Parathyroid adenoma (tissue), 2 donors: ENCODE measurements around the gene GRAP2.

ENCODE experiments used
- H2AFZ ChIP-seq: fragments of 300-600 bp; sonication (generic); one replicate; pipeline ENCODE4 v1.7.0; 2017; ENCODE audit warnings: antibody characterized with exemption, mild to moderate bottlenecking
- H3K27ac ChIP-seq: fragments of 300-600 bp; sonication (generic); one replicate; pipeline ENCODE4 v1.7.0; 2017
- H3K27me3 ChIP-seq: fragments of 300-600 bp; sonication (generic); one replicate; pipeline ENCODE4 v1.7.0; 2017; ENCODE audit warnings: low read length; ENCODE audit not compliant: control insufficient read depth, insufficient read depth
- H3K36me3 ChIP-seq: fragments of 300-600 bp; sonication (generic); one replicate; pipeline ENCODE4 v1.7.0; 2017; ENCODE audit warnings: low read length; ENCODE audit not compliant: control insufficient read depth, insufficient read depth
- H3K4me1 ChIP-seq: fragments of 300-600 bp; sonication (generic); one replicate; pipeline ENCODE4 v1.7.0; 2017; ENCODE audit warnings: control low read depth
- H3K4me2 ChIP-seq: fragments of 300-600 bp; sonication (generic); one replicate; pipeline ENCODE4 v1.7.0; 2017; ENCODE audit warnings: low read length
- H3K4me3 ChIP-seq: fragments of 300-600 bp; sonication (generic); one replicate; pipeline ENCODE4 v1.7.0; 2017; ENCODE audit warnings: low read depth, low read length
- H3K79me2 ChIP-seq: fragments of 300-600 bp; sonication (generic); one replicate; pipeline ENCODE4 v1.7.0; 2017; ENCODE audit warnings: control low read depth
- H3K9ac ChIP-seq: fragments of 300-600 bp; sonication (generic); one replicate; pipeline ENCODE4 v1.7.0; 2017; ENCODE audit warnings: mild to moderate bottlenecking
- H3K9me3 ChIP-seq: fragments of 300-600 bp; sonication (generic); one replicate; pipeline ENCODE4 v1.7.0; 2017; ENCODE audit warnings: low read length; ENCODE audit not compliant: control insufficient read depth
- CTCF ChIP-seq: fragments of 300-600 bp; sonication (generic); IDR thresholded peaks from one replicate; pipeline ENCODE4 v1.7.0; 2017; ENCODE audit warnings: antibody characterized with exemption, mild to moderate bottlenecking
- donor health status: primary hyperparathyroidism.

GRAP2 gene

GRCh38 chr22:39966470-39966869 is 65.6 kb downstream of the GRAP2 start:
- TF ChIP-seq CTCF: no peak
- Histone ChIP-seq H3K27me3 (no peaks in the 10 kb centered on the region), H3K9me3 (no peaks in the 10 kb centered on the region), H3K36me3 (no peaks in the 10 kb centered on the region), H3K9ac (no peak overlapping the region), H2AFZ (no peak overlapping the region), H3K79me2 (no peaks in the 10 kb centered on the region), H3K4me3 (no peak overlapping the region), H3K4me1 (no peaks in the 10 kb centered on the region), H3K4me2 (no peak overlapping the region), H3K27ac (no peak overlapping the region)

GRCh38 chr22:39967103-39967829 is 66.4 kb downstream of the GRAP2 start:
- H3K79me2 ChIP-seq: no peaks in the 10 kb centered on the region
- H3K9ac ChIP-seq: no peak overlapping the region
- H2AFZ ChIP-seq: no peak overlapping the region
- TF ChIP-seq CTCF: no peak
- H3K36me3 ChIP-seq: no peaks in the 10 kb centered on the region
- no peak overlapping the region for H3K4me2 ChIP-seq
- no peaks in the 10 kb centered on the region for H3K9me3 ChIP-seq
- H3K27me3 ChIP-seq: no peaks in the 10 kb centered on the region
- H3K4me1 ChIP-seq: no peaks in the 10 kb centered on the region
- H3K27ac ChIP-seq: no peak overlapping the region
- no peak overlapping the region for H3K4me3 ChIP-seq

- H3K4me1 ChIP-seq: no peaks in the 10 kb centered on the region
- no peak overlapping the region for H3K9ac ChIP-seq
- H2AFZ ChIP-seq: no peak overlapping the region
- no peak overlapping the region for H3K4me2 ChIP-seq
- H3K9me3 ChIP-seq: no peaks in the 10 kb centered on the region
- no peak for TF ChIP-seq CTCF
- H3K27ac ChIP-seq: no peak overlapping the region
- no peaks in the 10 kb centered on the region for H3K27me3 ChIP-seq
- no peaks in the 10 kb centered on the region for H3K36me3 ChIP-seq
- H3K79me2 ChIP-seq: no peaks in the 10 kb centered on the region
- H3K4me3 ChIP-seq: no peak overlapping the region
Observed at GRCh38 chr22:39967996-39968972, 67.4 kb downstream of the GRAP2 start.

- Histone ChIP-seq H3K27me3 (no peaks in the 10 kb centered on the region), H3K4me1 (no peaks in the 10 kb centered on the region), H3K4me2 (no peak overlapping the region), H3K9ac (no peak overlapping the region), H3K36me3 (no peaks in the 10 kb centered on the region), H3K79me2 (no peaks in the 10 kb centered on the region), H3K27ac (no peak overlapping the region), H2AFZ (no peak overlapping the region), H3K9me3 (no peaks in the 10 kb centered on the region), H3K4me3 (no peak overlapping the region)
- TF ChIP-seq CTCF: no peak
Observed at GRCh38 chr22:39970742-39971141, 69.9 kb downstream of the GRAP2 start.
